K562 treated with DMSO at 1 percent for 48 hours (cell line): Measurements from ENCODE around the gene SLC25A17. TPM values are rescaled to one million over a fixed set of nuclear protein-coding genes. Genes with fewer than 3 reads are reported as not detected.

ENCODE experiments used
- total RNA-seq: library from RNA; unstranded; fragments of 300-600 nt; gene quantifications from 2 replicates; pipeline ENCODE4 v1.2.3, GENCODE V29; 2022; ENCODE audit warnings: low replicate concordance; ENCODE audit errors: extremely low read depth

Gene SLC25A17, protein sequence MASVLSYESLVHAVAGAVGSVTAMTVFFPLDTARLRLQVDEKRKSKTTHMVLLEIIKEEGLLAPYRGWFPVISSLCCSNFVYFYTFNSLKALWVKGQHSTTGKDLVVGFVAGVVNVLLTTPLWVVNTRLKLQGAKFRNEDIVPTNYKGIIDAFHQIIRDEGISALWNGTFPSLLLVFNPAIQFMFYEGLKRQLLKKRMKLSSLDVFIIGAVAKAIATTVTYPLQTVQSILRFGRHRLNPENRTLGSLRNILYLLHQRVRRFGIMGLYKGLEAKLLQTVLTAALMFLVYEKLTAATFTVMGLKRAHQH
- not detected in 2 replicates for total RNA-seq

DNA sequence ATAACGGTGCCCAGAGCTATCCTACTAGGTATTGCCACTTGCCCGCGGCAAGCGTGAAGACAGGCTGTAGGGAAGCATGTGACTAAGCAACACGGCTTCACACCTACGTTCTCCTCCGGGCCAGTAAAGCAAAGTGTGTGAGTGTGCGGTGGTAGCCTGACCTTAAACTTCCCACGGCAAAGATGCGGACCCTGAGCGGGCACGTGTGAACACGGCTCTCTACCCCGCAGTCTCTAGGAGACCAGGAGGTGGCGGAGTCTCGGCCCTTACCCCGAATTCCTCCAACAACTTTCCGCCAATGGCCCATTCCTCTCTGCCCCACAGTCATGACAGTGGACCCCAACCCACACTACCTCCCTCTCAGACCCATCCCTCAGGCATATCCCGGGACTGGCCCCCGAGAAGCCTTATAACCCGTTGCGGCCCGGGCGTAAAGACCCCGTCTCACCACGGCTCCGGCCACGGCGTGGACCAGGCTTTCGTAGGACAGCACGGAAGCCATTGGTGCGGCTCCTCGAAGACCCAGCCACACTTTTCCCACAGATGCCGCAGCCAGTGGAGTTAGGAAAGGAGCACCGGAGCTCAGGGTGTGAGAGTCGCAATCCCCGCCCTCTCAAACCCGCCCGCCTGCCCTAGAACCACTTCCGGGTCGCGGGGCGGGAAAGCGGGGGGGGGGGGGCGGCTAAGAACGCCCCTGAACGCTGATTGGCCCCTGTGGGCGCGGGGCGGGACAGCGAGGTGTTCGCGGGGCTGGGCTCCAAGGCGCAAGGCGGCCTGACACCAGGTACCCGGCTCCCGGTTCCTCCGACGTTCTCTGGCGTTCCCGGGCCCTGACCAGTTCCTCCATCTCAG is at the start of gene SLC25A17:
SLC25A17 (minus strand) TSS at position 600 of the 852 bp plus-strand sequence; CDS start at position 502, 98 bp downstream.

DNA sequence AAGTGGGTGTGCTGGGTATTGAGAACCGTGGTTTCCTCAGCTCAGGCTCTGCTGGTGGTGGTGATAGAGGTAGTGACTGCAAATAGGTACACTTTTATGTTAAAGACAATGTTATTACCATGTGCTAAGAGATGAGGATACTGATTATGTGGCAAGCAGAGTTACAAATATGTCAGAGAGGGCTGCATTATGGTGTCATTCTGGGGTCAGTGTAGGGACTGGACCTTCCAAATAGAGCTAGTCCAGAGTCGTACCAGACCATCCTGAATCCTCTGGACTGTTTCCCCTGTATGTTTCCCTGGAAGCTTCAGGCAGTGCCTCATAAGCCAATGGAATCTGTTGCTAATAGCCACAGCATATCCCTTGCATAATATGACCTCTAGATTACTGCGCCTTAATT is 42.9 kb upstream of the SLC25A17 start, which contains the start of gene DNAJB7:
DNAJB7 (minus strand) TSS at position 101 of the 400 bp plus-strand sequence. CDS start 119 bp downstream, outside the sequence.

DNA sequence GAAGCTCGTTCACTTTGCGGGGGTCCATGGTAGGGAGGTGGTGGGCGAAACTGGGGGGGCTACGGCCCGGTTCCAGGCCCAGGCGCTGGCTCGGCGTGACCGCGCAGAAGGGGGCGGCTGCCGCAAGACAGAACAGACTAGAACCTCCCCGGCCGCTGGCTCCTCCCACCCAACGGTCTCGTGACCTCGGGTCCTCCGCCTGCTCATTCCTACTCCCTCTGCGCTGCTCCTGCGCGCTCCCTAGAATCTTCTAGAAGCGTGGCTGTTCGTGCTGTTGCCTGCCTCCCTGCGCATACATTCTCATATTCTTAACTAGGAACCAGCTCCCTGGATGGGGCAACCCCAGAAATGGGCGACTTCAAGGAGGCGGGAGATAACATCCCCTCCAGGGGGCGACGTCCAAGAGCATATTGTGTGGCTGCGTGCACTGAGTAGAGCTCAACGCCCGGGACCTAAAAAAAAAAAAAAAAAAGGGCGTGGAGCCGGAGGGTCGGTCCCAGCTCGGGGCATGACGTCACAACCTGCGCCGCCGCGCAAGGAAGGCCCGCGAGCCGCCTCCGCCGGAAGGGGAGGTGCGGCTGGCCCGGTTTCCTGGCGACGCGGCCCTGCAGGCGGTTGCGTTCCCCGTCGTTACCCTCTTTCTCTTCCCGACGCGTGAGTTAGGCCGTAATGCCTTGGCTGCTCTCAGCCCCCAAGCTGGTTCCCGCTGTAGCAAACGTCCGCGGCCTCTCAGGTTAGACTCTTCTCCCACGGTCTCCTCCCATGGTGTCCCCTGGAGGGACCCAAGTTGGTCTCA is 37.6 kb upstream of the SLC25A17 start, which contains the start of the genes ST13 and XPNPEP3:
ST13 (minus strand) TSS at position 127 of the 796 bp plus-strand sequence; CDS start at position 28, 99 bp downstream.
XPNPEP3 (plus strand) TSS at position 636 of the 796 bp plus-strand sequence; CDS start at position 670, 34 bp downstream.

Other genes with a start within 250 kb of the SLC25A17 start
- not detected in 2 replicates for gene MRTFA, start 182.6 kb downstream of the SLC25A17 start, total RNA-seq
- gene MCHR1, start 139.9 kb downstream of the SLC25A17 start, total RNA-seq: not detected in 2 replicates
- 992 TPM in 1 of 2 replicates, not detected in the other for gene ST13, start 37.3 kb upstream of the SLC25A17 start, total RNA-seq
- not detected in 2 replicates for gene XPNPEP3, start 37.8 kb upstream of the SLC25A17 start, total RNA-seq
- gene DNAJB7, start 42.8 kb upstream of the SLC25A17 start, total RNA-seq: not detected in 2 replicates
- gene RBX1, start 132.0 kb upstream of the SLC25A17 start, total RNA-seq: not detected in 2 replicates